HG02981 (cell line): ENCODE data around the gene TSPAN5.

Source experiments
- ATAC-seq: cut with Tn5 transposase; IDR thresholded peaks from one replicate; pipeline ENCODE4 v1.9.1; 2021; ENCODE audit warnings: mild to moderate bottlenecking, moderate library complexity; ENCODE audit not compliant: unreplicated experiment

The TSPAN5 gene

DNA sequence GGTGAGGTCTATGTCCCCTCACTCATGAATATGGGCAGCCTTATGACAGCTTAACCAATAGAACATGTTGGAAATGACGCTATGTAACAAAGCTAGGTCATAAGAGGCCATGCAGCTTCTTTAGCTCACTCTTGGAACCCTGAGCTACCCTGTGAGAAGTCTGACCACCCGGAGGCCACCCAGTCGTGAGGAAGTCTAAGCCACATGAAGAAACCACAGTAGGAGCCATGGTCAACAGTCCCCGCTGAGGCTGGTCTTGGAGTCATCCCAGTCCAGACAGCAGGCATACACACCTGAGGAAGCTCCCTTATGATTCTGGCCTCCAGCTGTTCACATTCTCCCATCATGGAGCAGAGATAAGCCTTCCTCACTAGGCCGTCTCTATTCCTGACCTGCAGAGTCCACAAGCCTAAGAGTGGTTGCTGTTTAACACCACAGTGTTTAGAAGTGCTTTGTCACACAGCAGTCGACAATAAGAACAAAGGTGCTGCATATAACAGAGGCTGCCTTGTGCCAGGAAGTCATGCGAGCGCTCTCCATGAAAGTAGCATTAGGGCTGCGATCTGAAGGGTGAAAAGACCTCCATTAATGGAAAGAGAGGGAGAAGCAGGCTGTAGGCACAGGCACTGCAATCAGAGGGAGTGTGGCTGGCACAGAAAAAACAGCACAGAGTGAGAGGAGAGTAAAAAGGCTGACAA lies 38.2 kb downstream of the TSPAN5 start:
- no peak for ATAC-seq

DNA sequence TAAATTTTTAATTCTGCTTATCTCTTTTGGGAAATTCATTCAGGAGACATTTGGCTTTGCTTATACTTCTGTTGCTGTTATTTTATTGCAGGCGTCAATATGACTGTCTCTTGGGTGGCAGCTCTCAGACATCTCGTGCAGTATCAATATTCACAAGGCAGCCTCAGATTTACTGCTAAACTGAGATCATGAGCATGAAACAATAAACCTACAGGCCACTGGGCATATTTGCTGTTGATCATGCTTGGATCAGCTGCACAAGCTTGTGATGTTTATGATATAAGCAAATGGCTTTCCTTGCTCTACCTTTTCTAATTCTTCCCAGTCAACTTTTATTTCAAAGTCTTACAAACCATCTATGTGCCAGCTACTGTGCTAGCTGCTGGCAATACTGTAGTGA lies 39.2 kb downstream of the TSPAN5 start:
- no peak for ATAC-seq

DNA sequence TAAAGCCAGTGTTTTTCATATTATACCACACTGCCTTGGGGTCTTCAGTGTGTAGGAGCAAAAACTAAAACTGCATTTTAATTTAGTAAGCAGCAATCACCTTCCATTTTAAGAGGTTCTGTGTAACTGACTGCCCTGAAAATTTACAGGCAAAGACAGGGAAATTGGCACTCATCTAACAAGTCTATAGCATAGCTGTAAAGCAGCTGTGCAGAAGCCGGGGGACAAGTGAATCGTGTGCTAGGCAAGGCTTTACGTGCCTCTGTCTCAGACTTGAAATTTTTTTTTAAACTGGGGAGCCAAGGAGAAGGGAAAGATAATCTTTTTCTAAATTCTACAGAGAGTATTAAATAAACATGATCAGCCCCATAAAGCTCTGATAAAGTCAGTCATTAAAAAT lies 39.7 kb downstream of the TSPAN5 start:
- no peak for ATAC-seq

DNA sequence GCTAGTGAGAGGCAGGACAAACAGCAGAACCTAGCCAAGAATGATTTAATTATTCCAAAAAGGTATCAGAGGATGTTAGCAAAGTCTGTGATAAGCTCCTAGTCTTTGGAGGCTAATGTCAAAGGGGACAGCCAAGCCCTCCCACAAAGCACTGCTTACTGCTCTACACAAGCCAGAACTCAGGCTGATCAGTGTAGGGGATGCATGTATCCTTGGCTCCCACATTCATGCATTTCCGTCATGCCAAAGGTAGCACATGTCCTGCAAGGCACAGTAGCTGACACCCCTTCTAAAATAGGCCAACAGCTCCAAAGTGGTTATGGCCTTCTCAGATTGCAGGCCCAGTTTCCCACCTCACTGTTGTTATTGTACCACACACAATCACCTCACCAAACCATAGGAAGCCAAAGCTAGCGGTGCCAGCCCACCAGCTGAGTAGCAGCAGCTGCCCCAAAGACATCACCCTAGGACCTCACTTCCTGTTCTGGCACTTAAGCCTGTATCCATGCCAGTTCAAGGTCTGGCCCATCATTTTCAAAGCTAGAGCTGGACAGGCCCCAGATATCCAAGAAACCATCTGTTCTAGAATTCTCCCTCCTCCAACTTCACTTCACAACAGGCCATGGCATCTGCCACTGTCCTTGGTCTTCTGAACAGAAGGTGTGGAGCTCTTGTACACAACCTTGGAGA lies 40.9 kb downstream of the TSPAN5 start:
- ATAC-seq, result no peak

DNA sequence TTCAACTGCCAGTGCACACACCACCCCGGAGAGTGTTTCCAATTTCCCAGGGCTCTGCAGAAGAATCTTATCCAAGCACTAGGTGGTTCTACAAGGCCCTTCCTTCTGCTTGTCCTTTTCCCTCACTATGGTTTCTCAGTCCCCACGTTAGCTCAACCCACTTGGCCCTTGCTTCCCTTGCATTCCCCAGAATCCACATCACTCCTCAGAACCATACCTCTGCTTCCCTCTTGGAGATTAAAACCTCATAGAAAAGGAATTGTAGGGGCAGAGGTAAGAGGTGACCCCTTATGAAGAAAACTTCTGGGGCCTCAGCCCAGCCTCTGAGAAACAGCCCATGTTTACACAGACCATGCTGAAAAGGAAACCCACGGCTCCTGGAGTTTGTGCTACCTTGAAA lies 42.4 kb downstream of the TSPAN5 start:
- no peak for ATAC-seq

DNA sequence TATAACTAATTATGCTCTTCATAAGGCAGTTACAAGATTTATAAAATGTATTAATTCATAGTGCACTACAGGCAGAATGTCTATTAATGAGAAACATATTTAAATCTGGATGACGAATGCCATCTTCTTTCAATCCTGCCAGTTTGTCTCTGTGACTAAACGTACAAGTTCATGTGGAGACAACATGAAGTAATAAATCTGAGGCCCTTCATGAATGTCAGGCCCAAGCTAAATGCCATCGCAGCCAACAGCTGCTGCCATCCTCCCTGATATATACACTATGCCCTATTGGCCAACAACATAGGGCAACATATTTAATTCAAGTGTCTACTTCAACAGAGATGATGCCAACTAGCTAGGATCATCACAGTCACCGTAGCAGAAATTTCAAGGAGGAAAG lies 43.7 kb downstream of the TSPAN5 start:
- no peak for ATAC-seq

DNA sequence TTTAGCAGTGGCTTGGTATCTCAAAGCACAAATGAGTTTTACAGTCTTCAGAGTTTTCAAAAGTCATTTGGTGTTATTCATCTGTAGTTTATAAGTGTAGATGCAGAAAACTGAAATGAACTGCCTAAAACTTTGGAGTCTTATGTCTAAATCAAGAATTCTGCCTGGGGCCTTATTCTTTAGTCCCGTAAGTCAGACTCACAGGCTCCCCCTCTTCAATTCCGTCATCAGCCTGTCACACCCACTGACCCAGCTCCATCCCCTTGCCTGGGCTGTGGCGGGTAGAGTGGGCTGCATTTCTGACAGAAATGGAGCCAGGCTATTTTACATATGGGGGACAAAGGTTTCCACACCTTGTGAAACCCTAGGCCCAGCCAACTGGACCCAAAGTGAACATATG lies 44.3 kb downstream of the TSPAN5 start:
- ATAC-seq, result no peak

DNA sequence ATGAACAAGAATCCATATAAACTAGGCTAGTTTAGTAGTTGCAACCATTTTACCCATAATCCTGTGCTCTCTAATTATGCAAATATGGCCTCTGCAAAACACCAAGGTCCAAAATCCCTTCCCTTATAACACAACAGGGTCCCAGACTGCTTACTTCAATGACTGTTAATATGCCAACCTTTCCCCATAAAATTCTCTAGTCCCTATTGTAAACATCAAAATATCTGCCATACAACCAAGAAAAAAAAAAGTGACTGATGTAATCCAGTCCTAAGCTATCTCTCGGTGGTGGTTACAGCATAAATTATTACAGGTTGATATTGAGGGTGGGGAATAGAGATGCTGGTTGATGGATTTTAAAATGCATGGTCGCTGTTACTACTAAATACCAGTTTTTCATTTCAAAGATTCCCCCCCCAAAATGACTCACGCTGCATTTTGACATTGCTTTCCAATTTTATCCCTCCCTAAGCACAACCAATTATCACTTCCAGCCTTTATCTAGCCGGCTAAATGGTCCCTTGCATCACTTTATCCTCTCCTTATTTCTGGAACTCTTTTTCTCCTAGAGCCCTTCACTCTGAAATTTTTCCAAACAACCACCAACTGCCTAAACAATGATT lies 44.8 kb downstream of the TSPAN5 start:
- ATAC-seq, result no peak

DNA sequence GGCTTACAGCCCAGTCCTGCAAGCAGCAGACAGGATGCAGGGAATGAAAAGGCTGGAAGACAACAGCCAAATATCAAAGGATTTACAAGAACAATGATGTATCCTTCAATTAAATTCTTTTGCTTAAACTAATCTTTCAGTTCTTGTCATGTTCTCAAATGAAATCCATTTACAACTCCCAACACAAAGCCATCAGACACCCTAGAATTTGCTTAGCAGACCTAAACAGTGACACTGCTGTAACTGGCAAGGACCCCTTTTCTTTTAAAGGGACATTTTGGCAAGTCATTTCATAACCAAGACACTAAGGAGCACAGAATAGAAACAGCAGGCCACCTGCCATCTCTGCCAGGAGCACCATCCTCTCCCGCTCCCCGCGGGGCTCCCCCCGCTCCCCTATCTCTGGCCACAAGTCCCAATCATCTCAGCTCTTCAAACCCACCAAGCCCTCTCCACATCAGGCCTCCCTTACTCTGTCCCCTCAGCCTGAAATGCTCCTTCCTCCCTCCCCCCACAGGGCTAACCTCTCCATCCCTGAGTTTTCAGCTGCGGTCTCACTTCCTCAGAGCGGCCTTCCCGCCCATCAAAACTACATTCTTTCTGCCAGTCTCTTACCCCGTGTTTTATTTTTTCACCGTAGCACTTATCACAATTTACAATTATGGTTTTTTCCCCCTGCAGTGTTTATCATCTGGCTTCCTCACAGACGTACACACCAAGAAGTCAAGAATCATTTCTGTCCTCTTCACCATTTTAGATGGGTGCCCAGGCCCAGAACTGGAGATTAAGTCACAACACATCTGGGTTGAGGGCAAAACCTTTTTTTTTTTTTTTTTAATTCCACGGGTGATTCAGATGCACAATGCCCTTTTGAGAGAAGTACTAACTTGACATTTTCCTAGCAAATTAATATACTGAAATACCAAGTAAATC lies 45.8 kb downstream of the TSPAN5 start:
- ATAC-seq, result no peak

DNA sequence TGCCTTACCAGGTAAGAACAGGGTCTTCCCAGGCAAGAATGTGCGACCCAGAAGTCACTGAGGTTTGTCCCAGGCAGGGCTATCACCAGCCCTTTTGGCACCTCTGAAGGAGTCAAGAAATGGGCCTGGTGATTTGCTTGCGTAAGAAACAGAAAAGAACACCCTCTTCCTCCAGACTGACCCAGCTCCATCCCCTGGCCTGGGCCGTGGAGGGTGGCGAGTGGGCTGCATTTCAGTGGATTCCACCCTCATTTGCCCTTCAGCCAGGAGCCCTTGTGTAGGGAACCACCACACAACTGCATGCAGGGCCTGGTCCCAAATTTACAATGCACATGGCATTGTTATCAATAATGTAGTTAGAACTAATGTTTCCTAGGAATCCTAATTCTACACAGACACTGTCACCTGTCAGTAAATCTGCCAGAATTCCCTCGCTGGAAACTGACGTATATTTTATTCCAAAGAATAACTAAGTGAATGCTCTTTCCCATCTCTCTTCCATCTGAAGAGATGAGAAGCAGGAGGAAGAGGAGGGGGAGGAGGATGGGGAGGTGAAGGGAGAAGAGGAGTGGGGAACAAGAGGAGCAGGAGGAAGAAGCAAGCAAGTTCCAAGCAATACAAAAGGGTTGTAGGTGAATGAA lies 46.6 kb downstream of the TSPAN5 start:
- no peak for ATAC-seq

DNA sequence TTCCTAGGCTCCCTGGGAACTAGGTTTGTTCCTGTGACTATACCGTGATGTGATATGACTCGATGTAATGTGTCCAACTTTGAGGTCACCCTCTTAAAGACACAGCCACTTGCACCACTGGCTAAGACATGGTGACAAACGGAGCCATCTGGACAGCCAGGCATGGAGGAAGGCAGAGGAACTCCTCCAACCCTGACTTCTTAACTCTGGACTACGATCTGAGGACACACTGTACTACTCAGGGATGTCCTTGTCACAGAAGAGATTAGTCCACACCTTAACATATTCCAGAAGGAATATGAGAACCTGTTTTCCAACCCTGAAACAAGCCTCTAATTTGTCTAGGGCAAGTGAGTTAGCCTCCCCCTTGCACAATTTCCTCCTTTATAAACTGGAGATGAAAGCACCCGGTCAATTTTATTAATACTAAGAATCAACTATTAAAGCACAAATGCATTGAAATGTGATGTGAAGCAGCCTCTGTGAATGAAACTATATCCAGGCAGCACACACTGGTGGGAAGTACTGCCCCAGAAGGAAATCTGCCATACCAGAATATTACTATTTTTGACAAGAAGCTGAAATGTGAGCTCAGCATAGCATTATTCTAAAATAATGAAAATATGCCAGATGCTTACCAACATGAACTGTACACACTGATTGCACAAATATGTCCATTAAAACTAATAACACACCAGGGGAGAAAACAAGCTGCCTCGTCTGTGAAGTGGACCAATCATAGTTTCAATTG lies 47.3 kb downstream of the TSPAN5 start:
- ATAC-seq, result no peak

DNA sequence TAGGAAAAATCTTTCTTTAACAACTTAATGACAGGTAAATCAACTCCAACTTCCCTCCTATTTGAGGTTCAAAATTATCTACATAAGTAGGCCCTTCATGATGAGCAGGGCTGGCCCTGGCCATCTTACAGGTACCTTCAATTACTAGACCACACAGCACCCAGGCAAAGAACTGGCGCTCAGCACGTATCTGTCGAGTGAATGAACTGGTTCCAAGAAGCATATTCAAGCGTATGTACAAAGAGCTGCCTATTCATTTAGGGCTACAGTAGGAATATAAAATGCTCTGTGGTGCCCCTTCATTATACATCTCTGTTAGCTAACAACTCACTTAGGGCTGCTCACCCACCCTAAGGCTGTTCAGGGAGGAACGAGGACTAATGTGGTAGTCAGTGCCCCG lies 48.0 kb downstream of the TSPAN5 start:
- ATAC-seq, result no peak

DNA sequence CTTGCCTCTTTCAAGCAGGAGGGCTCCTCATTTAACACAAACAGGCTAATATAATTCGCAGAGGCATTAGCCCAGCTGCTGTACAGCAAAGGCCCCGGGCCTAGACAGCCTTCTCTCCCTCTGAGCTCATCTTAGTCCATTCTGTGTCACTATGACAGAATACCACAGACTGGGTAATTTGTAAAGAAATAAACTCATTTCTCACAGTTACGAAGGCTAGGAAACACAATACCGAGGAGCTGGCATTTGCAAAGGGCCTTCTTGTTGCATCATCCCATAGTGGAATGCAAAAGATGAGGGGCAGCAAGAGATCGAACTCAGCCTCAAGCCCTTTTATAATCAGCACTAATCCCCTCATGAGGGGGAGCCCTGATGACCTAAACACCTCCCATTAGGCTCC lies 48.5 kb downstream of the TSPAN5 start:
- ATAC-seq, result no peak

DNA sequence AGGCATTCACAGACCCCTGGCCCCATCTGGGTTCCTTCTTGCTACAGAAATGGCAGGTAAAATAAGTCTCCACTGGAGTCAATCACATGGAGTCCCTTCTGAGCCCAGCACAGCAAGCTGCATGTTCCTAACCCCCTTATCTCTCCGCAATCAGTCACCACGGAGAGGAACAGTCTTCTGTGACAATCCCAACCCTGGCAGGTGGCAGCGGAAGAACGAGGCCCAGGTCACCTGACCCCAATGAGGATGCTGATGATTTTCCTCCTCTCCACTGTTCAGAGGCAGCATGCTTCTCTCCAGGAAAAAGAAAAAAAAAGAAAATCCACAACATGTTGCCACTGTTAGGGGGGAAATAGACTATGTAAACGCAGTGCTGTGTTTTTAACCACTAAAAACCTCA lies 50.1 kb downstream of the TSPAN5 start:
- no peak for ATAC-seq

DNA sequence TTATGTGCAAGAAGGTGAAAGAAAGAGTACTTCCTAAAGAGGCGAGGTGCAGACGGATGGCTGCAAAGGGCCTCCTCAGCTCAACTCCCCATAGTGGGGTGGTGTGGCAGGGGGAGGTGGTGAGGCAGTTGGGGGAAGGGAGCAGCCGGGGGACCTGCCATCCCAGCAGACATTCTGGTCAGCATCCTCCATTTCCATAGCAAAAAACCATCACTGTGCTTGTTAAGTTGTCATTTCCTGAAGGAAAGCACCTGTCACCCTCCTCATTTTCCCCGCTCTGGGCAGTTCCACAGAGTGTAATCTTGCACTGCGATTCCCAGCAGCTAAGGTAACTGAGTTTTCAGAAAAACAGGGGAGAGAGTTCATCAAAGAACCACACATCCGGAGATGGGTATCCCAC lies 51.5 kb downstream of the TSPAN5 start:
- ATAC-seq, result no peak

DNA sequence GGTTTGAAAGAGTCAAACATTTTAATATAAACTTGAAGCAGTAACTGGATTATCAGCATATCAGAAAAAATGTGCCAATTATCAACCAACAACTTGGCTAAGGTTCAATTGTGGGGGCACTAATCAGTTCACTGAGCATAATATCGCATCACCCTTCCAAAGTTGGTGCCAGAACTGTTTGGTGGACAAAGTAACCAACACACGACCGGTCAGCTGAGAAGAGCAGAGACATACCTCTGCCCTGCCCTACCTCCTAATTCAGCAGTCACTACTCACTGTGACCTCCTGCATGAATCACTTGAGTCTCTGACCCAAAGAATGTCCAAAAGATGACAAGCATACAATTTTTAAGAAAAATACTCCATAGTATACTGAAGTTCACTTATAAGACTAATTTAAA lies 53.2 kb downstream of the TSPAN5 start:
- no peak for ATAC-seq

DNA sequence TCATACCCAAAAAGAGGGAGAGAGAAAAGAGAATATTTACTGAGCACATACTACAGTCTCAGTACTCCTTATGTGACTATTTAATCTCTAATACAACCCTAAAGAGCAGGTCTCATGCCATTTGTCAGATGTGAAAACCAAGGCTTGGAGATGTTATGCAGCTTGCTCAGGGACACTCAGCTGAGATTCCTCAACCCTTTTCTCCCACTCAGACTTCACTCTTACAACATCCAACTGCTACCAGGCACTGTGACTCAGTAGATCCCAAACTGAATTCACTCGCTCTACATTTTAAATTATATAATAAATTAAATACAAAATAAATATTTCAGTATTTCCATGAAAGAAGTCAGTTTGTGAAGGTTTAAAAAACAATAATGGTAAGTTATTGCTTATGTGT lies 53.7 kb downstream of the TSPAN5 start:
- ATAC-seq, result no peak

DNA sequence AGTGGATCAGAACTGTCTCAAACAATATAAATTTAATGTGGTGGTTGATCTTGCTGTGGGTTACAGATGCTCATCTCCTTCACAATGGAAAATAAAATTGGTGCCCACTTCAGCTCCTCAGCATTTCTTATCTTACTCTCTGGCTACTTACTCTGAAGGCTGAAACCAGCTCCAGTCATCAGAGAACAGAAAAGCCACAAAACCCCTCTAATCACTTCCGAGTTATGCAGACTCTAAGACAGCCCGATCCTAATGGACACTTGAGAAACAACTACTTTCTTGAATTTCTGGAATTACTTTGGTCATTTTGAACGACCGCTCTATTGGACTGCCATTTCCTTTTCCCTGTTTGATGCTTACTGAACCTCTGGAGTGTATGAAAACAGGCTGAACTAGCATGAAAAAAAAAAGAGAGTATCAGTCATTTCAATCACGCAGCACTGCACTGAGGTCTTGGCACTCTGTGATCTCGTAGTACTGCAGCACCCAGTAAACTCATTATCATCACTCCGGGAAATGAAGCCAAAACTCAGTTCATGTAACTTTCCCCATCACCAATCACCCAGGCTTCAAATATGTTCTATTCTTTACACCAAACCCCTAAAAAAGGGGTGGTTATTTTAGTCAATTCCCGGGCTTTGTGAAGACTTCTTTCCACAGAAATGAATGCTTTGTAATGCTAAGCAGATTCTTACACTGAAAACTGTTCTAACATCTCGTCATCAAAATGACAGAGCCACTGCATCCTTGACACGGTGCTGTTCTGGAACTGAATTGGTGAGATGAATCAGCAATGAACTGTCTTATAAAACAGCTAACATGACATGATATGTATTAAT lies 54.5 kb downstream of the TSPAN5 start:
- ATAC-seq, result no peak

DNA sequence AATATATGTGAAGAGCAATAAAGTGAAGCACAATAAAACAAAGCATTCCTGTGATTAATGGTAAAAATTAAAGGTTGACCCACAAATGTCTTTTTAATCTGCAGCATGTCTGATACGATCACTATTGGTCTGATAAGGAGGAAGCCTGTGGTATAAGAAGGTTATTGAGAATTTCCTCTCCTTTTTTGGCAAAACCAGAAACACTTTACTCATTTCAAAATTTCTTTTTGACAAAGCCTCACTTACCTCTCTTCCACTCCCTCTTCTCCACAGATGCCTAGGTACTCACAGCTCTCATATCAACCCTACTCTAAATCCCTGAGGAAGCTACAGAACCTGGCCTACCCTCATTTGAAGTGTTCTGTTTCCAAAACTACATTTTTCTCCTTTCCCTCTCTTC lies 56.1 kb downstream of the TSPAN5 start:
- ATAC-seq, result no peak
